ENCODE results near the gene GNLY.

DNA sequence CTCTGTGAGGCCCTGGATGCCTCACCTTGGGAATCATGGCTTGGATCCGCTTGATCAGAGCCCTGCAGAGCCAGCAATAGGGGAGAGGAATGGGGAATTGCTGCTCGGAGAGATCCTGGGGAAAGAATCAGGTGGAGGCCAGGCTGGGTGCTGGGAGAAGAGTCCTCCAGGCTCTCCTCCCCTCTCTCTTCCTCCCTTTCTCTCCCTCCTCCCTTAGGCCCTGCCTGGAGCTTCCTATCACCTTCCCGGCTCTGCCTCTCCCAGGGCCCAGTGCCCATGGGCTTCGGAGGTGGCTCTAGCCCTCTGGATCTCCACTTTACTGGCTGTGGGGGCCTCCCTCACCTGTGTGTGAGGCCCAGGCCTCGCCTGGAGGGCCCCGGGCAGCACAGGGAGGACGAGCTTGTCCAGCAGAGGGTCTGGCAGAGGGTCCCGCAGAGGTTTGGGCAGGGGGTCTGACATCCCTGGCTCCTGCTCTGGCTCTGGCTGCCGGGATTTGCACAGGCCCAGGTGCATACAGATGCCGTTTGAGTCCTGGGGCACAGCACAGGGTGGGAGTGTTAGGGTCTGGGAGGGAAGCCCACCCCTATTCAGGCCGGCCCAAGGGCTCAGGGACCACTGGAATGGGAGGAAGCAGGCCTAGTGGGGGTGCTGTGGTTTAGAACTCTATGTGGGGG is 28.8 kb upstream of the GNLY start:
- TF ChIP-seq, protein P1, sequence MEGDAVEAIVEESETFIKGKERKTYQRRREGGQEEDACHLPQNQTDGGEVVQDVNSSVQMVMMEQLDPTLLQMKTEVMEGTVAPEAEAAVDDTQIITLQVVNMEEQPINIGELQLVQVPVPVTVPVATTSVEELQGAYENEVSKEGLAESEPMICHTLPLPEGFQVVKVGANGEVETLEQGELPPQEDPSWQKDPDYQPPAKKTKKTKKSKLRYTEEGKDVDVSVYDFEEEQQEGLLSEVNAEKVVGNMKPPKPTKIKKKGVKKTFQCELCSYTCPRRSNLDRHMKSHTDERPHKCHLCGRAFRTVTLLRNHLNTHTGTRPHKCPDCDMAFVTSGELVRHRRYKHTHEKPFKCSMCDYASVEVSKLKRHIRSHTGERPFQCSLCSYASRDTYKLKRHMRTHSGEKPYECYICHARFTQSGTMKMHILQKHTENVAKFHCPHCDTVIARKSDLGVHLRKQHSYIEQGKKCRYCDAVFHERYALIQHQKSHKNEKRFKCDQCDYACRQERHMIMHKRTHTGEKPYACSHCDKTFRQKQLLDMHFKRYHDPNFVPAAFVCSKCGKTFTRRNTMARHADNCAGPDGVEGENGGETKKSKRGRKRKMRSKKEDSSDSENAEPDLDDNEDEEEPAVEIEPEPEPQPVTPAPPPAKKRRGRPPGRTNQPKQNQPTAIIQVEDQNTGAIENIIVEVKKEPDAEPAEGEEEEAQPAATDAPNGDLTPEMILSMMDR (IDR thresholded peaks at IDR 0.05) = no peak
- no peak for TF ChIP-seq POLR2A (IDR thresholded peaks at IDR 0.05)
